Measurements from ENCODE around the gene CRYBG1. TPM values are rescaled to one million over a fixed set of nuclear protein-coding genes. Genes with fewer than 3 reads are reported as not detected.

The CRYBG1 gene
- total and polyA plus RNA-seq, 2 of the 13 experiments (the other 11 are each of a cell fraction or from before 2014, with no cell fraction given) = 10.1 to 21.9 TPM

DNA sequence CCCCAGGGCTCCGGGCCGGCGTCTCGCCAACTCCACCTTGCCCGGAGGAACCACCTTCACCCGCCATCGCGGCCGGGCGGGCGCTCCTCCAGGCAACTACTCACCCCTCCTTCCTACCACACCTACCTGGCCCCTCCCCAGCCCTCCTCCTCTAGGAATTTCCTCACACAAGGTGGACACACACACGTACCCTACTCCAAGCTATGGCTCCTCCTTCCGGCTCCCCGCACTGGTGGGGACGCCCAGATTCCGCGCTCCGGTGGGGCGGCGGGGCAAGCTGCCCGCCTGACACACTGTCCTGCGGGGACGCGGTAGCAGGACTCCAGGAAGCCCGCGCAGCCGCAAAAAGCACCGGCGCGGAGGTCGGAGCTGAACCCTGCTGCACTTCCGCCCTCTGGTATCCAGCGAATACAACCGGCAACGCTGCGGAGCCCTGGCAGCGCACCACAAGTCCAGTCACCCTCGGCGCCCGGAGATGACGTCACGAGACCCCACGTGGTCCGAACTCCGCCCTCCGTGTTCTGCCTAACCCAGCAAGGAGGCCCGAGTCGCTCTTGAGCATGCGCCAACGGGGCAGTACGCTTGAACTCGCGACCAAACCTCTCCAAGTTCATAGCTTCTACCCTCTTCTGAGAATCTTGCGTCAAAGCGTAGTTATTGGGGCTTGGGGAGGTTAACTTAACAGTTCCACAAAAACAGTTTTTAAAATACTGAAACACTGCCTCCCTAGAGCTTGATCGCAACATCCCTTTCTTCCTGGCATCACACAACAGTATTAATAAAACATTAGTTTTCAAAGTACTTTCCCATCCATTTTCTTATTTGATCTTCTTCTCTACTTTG lies 35.0 kb upstream of the CRYBG1 start, which contains the start of gene ATG5 (continued):
- TF ChIP-seq, protein P1, sequence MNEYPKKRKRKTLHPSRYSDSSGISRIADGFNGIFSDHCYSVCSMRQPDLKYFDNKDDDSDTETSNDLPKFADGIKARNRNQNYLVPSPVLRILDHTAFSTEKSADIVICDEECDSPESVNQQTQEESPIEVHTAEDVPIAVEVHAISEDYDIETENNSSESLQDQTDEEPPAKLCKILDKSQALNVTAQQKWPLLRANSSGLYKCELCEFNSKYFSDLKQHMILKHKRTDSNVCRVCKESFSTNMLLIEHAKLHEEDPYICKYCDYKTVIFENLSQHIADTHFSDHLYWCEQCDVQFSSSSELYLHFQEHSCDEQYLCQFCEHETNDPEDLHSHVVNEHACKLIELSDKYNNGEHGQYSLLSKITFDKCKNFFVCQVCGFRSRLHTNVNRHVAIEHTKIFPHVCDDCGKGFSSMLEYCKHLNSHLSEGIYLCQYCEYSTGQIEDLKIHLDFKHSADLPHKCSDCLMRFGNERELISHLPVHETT (CRISPR knock-in tag; conservative IDR thresholded peaks at IDR 0.05) = peak; percentile 97; the same call in 1 of the 2 replicates
- TF ChIP-seq, protein P2, sequence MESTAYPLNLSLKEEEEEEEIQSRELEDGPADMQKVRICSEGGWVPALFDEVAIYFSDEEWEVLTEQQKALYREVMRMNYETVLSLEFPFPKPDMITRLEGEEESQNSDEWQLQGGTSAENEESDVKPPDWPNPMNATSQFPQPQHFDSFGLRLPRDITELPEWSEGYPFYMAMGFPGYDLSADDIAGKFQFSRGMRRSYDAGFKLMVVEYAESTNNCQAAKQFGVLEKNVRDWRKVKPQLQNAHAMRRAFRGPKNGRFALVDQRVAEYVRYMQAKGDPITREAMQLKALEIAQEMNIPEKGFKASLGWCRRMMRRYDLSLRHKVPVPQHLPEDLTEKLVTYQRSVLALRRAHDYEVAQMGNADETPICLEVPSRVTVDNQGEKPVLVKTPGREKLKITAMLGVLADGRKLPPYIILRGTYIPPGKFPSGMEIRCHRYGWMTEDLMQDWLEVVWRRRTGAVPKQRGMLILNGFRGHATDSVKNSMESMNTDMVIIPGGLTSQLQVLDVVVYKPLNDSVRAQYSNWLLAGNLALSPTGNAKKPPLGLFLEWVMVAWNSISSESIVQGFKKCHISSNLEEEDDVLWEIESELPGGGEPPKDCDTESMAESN (CRISPR knock-in tag; conservative IDR thresholded peaks at IDR 0.05) = peak; percentile 92
- TF ChIP-seq SOX13 (IDR thresholded peaks at IDR 0.05) (no peak), SOX13 (CRISPR knock-in tag; conservative IDR thresholded peaks at IDR 0.05 in 1 of 2, IDR thresholded peaks at IDR 0.05 in 1 of 2) (peak in 1 of 2 experiments; percentile 52; a peak in 1 of 4 replicates), ZNF605 (CRISPR knock-in tag; IDR thresholded peaks at IDR 0.05) (peak; percentile 96), ARNTL (CRISPR knock-in tag; IDR thresholded peaks at IDR 0.05) (peak; percentile 83), ZNF616 (CRISPR knock-in tag; IDR thresholded peaks at IDR 0.05; ENCODE audit: low read depth) (no peak; the same call in 1 of the 2 replicates), ZNF34 (CRISPR knock-in tag; IDR thresholded peaks at IDR 0.05; ENCODE audit: borderline replicate concordance) (no peak), ZSCAN29 (CRISPR knock-in tag; conservative IDR thresholded peaks at IDR 0.05) (peak; percentile 79; the same call in 1 of the 2 replicates), FOSL1 (CRISPR knock-in tag; IDR thresholded peaks at IDR 0.05; ENCODE audit: borderline replicate concordance) (peak; percentile 46; the same call in 1 of the 2 replicates), ZNF563 (CRISPR knock-in tag; IDR thresholded peaks at IDR 0.05) (peak; percentile 97), HNRNPH1 (optimal IDR thresholded peaks at IDR 0.05; ENCODE audit: low read depth, low read length) (no peak), RFXANK (CRISPR knock-in tag; IDR thresholded peaks at IDR 0.05) (no peak), CCAR2 (optimal IDR thresholded peaks at IDR 0.05; ENCODE audit: low read depth, low read length) (no peak), KMT2B (CRISPR knock-in tag; IDR thresholded peaks at IDR 0.05) (peak; percentile 94), ZNF138 (CRISPR knock-in tag; IDR thresholded peaks at IDR 0.05; ENCODE audit: low read depth) (no peak), ZSCAN12 (CRISPR knock-in tag; IDR thresholded peaks at IDR 0.05) (0 out of 2 replicates have a peak, but pooled peaks have one; percentile 19), ZNF850 (CRISPR knock-in tag; conservative IDR thresholded peaks at IDR 0.05) (peak; percentile 74; the same call in 1 of the 2 replicates), HNRNPUL1 (IDR thresholded peaks at IDR 0.05; ENCODE audit: low read depth, low read length) (peak; percentile 72; the same call in 1 of the 2 replicates), ZSCAN25 (CRISPR knock-in tag; IDR thresholded peaks at IDR 0.05) (peak; percentile 98)
- TF ChIP-seq, protein P3, sequence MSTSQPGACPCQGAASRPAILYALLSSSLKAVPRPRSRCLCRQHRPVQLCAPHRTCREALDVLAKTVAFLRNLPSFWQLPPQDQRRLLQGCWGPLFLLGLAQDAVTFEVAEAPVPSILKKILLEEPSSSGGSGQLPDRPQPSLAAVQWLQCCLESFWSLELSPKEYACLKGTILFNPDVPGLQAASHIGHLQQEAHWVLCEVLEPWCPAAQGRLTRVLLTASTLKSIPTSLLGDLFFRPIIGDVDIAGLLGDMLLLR (CRISPR knock-in tag; IDR thresholded peaks at IDR 0.05) = 0 out of 2 replicates have a peak, but pooled peaks have one; percentile 34
- TF ChIP-seq, protein P4, sequence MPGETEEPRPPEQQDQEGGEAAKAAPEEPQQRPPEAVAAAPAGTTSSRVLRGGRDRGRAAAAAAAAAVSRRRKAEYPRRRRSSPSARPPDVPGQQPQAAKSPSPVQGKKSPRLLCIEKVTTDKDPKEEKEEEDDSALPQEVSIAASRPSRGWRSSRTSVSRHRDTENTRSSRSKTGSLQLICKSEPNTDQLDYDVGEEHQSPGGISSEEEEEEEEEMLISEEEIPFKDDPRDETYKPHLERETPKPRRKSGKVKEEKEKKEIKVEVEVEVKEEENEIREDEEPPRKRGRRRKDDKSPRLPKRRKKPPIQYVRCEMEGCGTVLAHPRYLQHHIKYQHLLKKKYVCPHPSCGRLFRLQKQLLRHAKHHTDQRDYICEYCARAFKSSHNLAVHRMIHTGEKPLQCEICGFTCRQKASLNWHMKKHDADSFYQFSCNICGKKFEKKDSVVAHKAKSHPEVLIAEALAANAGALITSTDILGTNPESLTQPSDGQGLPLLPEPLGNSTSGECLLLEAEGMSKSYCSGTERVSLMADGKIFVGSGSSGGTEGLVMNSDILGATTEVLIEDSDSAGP (CRISPR knock-in tag; IDR thresholded peaks at IDR 0.05; ENCODE audit: borderline replicate concordance) = peak; percentile 93
